A549 (cell line): ENCODE results near the gene FUT7.

Source experiments
- CHD2 ChIP-seq: fragments of 150-350 bp; IDR thresholded peaks from 2 replicates; pipeline ENCODE4 v1.6.1; 2014; ENCODE audit warnings: low read length; ENCODE audit not compliant: partially characterized antibody
- EP300 ChIP-seq, 2 experiments: fragments of >200 bp; sonication (Bioruptor Twin); formaldehyde crosslinking; IDR thresholded peaks; 2 replicates in 1 of 2; 3 replicates in 1 of 2; pipeline ENCODE4 v1.6.1; 2016 to 2017
- HEYL ChIP-seq: fragments of 250-450 bp; sonication (Bioruptor Pico); IDR thresholded peaks from 2 replicates; pipeline ENCODE4 v1.8.0; 2021; ENCODE audit warnings: mild to moderate bottlenecking, moderate library complexity
- POLR2A ChIP-seq: IDR thresholded peaks from 2 replicates; pipeline ENCODE4 v1.6.1; 2012; ENCODE audit warnings: mild to moderate bottlenecking, low read length
- SREBF2 ChIP-seq: fragments of 450-650 bp; IDR thresholded peaks from 2 replicates; pipeline ENCODE4 v1.6.1; 2014; ENCODE audit warnings: mild to moderate bottlenecking, moderate library complexity
- ZNF302 ChIP-seq: fragments of 250-450 bp; sonication (Bioruptor Pico); IDR thresholded peaks from 2 replicates; pipeline ENCODE4 v1.9.0; 2021; ENCODE audit warnings: inconsistent platforms, mild to moderate bottlenecking, moderate library complexity
- TF ChIP-seq, protein P1 (sequence below): fragments of >200 bp; sonication (Bioruptor Twin); formaldehyde crosslinking; IDR thresholded peaks from 3 replicates; pipeline ENCODE4 v1.5.1; 2016
- TF ChIP-seq, protein P2 (sequence below): fragments of 200-600 bp; sonication (generic); IDR thresholded peaks from 2 replicates; pipeline ENCODE4 v1.6.1; 2016; ENCODE audit warnings: antibody characterized with exemption, mild to moderate bottlenecking, moderate library complexity

DNA sequence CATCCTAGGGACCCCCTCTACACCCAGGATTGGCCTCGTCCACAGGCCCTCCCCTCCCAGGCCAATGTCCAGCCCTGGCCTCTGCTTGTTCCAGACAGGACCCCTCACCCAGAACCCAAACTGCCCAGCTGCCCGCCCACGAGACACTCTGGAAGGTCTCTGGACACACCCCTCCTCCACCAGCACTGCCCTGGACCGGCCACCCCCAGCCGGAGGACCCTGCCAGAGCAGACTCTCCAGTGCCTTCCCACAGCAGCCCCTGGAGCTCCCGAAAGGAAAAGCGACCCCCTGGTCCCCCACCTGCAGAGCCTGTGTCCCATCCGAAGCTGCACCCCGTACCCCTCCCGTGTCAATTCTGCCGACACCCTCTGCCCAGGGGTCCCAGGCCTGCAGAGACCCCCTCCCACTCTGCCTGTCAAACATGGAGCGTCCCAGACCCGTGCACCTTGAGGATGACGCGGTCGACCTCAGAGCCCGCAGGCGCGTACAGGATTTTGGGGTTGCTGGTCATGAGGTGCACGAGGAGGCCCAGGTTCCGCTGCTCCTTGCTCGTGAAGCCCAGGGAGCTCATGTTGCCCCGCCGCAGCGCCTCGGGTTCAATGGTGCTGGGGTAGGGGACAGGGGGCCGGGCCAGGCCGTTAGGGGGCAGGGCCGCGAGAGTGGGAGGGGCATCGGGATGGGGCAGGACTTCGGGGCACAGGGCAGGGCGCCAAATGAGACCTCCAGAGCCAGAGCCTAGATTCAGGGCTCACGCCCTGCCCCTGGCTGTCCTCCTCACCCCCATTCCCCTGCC is 11.8 kb downstream of the FUT7 start:
- no peak for TF ChIP-seq ZNF302 (CRISPR knock-in tag)
- TF ChIP-seq, protein P1, sequence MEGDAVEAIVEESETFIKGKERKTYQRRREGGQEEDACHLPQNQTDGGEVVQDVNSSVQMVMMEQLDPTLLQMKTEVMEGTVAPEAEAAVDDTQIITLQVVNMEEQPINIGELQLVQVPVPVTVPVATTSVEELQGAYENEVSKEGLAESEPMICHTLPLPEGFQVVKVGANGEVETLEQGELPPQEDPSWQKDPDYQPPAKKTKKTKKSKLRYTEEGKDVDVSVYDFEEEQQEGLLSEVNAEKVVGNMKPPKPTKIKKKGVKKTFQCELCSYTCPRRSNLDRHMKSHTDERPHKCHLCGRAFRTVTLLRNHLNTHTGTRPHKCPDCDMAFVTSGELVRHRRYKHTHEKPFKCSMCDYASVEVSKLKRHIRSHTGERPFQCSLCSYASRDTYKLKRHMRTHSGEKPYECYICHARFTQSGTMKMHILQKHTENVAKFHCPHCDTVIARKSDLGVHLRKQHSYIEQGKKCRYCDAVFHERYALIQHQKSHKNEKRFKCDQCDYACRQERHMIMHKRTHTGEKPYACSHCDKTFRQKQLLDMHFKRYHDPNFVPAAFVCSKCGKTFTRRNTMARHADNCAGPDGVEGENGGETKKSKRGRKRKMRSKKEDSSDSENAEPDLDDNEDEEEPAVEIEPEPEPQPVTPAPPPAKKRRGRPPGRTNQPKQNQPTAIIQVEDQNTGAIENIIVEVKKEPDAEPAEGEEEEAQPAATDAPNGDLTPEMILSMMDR: no peak
- TF ChIP-seq EP300 (IDR thresholded peaks at IDR 0.05): no peak
- TF ChIP-seq SREBF2: no peak
- no peak for TF ChIP-seq HEYL
- no peak for TF ChIP-seq CHD2
- no peak for TF ChIP-seq POLR2A
- TF ChIP-seq, protein P2, sequence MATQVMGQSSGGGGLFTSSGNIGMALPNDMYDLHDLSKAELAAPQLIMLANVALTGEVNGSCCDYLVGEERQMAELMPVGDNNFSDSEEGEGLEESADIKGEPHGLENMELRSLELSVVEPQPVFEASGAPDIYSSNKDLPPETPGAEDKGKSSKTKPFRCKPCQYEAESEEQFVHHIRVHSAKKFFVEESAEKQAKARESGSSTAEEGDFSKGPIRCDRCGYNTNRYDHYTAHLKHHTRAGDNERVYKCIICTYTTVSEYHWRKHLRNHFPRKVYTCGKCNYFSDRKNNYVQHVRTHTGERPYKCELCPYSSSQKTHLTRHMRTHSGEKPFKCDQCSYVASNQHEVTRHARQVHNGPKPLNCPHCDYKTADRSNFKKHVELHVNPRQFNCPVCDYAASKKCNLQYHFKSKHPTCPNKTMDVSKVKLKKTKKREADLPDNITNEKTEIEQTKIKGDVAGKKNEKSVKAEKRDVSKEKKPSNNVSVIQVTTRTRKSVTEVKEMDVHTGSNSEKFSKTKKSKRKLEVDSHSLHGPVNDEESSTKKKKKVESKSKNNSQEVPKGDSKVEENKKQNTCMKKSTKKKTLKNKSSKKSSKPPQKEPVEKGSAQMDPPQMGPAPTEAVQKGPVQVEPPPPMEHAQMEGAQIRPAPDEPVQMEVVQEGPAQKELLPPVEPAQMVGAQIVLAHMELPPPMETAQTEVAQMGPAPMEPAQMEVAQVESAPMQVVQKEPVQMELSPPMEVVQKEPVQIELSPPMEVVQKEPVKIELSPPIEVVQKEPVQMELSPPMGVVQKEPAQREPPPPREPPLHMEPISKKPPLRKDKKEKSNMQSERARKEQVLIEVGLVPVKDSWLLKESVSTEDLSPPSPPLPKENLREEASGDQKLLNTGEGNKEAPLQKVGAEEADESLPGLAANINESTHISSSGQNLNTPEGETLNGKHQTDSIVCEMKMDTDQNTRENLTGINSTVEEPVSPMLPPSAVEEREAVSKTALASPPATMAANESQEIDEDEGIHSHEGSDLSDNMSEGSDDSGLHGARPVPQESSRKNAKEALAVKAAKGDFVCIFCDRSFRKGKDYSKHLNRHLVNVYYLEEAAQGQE: no peak
